ENCODE results near the gene HNF4A.

HNF4A gene

DNA sequence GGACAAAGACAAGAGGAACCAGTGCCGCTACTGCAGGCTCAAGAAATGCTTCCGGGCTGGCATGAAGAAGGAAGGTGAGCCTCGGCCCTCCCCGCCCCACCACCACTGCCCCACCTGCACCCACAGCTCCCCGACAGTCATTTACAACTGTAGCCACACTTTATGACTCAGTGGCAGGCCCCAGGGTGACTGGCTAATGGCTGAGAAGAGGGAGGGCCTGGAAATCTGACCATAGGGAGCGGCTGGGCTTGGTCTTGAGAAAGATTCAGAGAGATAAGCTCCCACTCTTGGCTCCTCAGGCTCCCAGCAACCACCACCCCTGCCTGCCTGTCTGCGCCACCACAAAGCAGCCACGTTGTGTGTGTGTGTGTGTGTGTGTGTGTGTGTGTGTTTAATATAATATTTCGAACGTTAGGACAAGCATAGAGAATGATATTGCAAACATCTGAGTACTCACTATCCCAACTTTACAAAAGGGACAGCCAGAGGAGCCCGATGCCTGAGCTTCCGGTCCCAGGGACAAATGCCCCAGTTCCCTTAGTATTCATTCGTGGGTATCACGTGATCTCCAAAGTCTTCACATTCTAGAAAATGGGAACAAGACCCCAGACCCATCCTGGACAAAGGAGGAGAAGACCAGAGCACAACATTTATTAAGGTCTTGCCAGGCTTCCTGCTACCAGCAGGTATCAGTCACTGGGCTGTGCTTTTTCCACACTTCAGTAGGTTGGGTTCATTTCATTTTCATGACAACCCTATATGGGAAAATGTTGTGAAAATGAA lies 52.1 kb downstream of the HNF4A start:
- Histone ChIP-seq H3K9ac (ENCODE audit: low read length) (no peak overlapping the region), H3K23ac (ENCODE audit: low read length) (no peak overlapping the region), H2AK5ac (ENCODE audit: low read length) (no peak overlapping the region), H3K18ac (ENCODE audit: low read length) (no peak overlapping the region), H3K4me1 (ENCODE audit: control insufficient read depth, low read depth, low read length) (no peaks in the 10 kb centered on the region), H3K36me3 (ENCODE audit: control insufficient read depth, insufficient read depth, low read length) (no peaks in the 10 kb centered on the region), H3K4ac (ENCODE audit: low read depth, low read length) (no peak overlapping the region), H2BK120ac (ENCODE audit: low read depth, low read length) (no peak overlapping the region), H3K27ac (ENCODE audit: low read depth, low read length) (no peak overlapping the region), H3K27me3 (ENCODE audit: insufficient read depth, low read length, poor library complexity) (no peaks in the 10 kb centered on the region), H4K5ac (ENCODE audit: low read length) (no peak overlapping the region), H3K79me1 (ENCODE audit: low read length) (no peaks in the 10 kb centered on the region), H3K4me2 (ENCODE audit: low read length) (no peak overlapping the region), H3K56ac (ENCODE audit: low read length) (no peak overlapping the region), H3K4me3 (ENCODE audit: low read length) (no peak overlapping the region), H2BK5ac (ENCODE audit: low read length) (no peak overlapping the region), H2BK15ac (replicated peaks; ENCODE audit: low read depth) (no peak overlapping the region), H3K79me2 (ENCODE audit: control insufficient read depth, insufficient read depth, low read length) (no peaks in the 10 kb centered on the region), H4K8ac (ENCODE audit: low read depth, low read length) (no peak overlapping the region)
- no CpG with 5 or more reads among the region's 14 CpGs for WGBS (ENCODE audit: extremely low coverage, insufficient coverage, low lambda C conversion rate)
- peak; percentile 55 for DNase-seq

DNA sequence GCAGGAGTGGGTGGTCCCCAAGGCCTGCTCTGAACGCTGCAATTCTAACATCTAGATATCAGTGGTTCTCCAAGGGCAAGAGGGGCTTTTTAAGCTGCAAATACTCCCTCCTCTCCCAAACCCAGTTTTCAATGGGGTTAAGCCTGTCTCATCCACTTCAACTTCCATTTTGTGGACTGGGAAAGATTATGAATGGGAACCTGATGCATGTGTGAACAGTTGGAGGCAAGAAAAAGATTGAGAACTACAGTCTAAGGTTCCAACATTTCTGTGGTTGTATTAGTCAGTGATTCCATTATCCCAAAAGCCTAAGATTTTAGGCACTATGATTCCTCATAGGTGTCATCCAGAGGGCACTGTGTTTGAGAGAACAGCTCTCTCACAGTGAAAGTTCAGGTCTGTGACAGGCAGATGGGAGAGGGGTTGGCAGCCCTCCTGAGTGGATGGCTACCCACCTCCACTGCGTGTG lies 53.7 kb downstream of the HNF4A start:
- H3K4ac ChIP-seq (ENCODE audit: low read depth, low read length), result no peak overlapping the region
- H3K56ac ChIP-seq (ENCODE audit: low read length), result no peak overlapping the region
- no peak overlapping the region for H3K4me2 ChIP-seq (ENCODE audit: low read length)
- DNase-seq, result no peak
- no peaks in the 10 kb centered on the region for H3K79me1 ChIP-seq (ENCODE audit: low read length)
- H2AK5ac ChIP-seq (ENCODE audit: low read length), result no peak overlapping the region
- no peak overlapping the region for H3K9ac ChIP-seq (ENCODE audit: low read length)
- H2BK15ac ChIP-seq (replicated peaks; ENCODE audit: low read depth), result no peak overlapping the region
- H3K79me2 ChIP-seq (ENCODE audit: control insufficient read depth, insufficient read depth, low read length), result no peaks in the 10 kb centered on the region
- no peaks in the 10 kb centered on the region for H3K36me3 ChIP-seq (ENCODE audit: control insufficient read depth, insufficient read depth, low read length)
- no peak overlapping the region for H4K8ac ChIP-seq (ENCODE audit: low read depth, low read length)
- no peak overlapping the region for H3K27ac ChIP-seq (ENCODE audit: low read depth, low read length)
- H3K23ac ChIP-seq (ENCODE audit: low read length), result no peak overlapping the region
- no peaks in the 10 kb centered on the region for H3K27me3 ChIP-seq (ENCODE audit: insufficient read depth, low read length, poor library complexity)
- WGBS (ENCODE audit: extremely low coverage, insufficient coverage, low lambda C conversion rate), result no CpG with 5 or more reads among the region's 2 CpGs
- no peak overlapping the region for H3K4me3 ChIP-seq (ENCODE audit: low read length)
- no peak overlapping the region for H4K5ac ChIP-seq (ENCODE audit: low read length)
- no peak overlapping the region for H2BK120ac ChIP-seq (ENCODE audit: low read depth, low read length)
- H3K4me1 ChIP-seq (ENCODE audit: control insufficient read depth, low read depth, low read length), result no peaks in the 10 kb centered on the region
- H2BK5ac ChIP-seq (ENCODE audit: low read length), result no peak overlapping the region
- no peak overlapping the region for H3K18ac ChIP-seq (ENCODE audit: low read length)

DNA sequence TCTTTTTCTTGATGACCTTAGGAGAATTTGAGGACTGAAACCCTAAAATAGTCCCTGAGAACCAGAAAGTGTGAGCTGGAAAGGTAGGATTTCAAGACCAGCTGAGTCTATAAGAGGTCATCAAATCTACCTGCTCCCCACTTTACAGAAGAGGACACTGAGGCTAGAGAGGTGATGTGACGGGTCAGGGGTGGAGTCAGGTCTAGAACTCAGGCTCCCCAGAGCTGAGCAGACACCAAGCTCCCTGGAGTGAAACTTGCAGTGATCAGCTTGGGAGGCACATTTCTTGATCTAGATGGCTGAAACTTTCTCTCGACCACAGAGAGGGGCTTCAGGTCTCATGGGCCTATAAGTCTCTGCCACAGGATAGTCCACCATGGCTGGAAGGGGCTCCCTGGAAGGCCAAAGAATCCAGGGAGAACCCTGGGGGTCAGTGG lies 55.1 kb downstream of the HNF4A start:
- H3K36me3 ChIP-seq (ENCODE audit: control insufficient read depth, insufficient read depth, low read length), result no peaks in the 10 kb centered on the region
- H3K4me2 ChIP-seq (ENCODE audit: low read length), result no peak overlapping the region
- H2BK15ac ChIP-seq (replicated peaks; ENCODE audit: low read depth), result no peak overlapping the region
- no peak overlapping the region for H3K9ac ChIP-seq (ENCODE audit: low read length)
- H2BK5ac ChIP-seq (ENCODE audit: low read length), result no peak overlapping the region
- H3K4ac ChIP-seq (ENCODE audit: low read depth, low read length), result no peak overlapping the region
- H3K18ac ChIP-seq (ENCODE audit: low read length), result no peak overlapping the region
- H2AK5ac ChIP-seq (ENCODE audit: low read length), result no peak overlapping the region
- no CpG with 5 or more reads among the region's 2 CpGs for WGBS (ENCODE audit: extremely low coverage, insufficient coverage, low lambda C conversion rate)
- H3K23ac ChIP-seq (ENCODE audit: low read length), result no peak overlapping the region
- no peak overlapping the region for H3K56ac ChIP-seq (ENCODE audit: low read length)
- DNase-seq, result no peak
- no peak overlapping the region for H3K27ac ChIP-seq (ENCODE audit: low read depth, low read length)
- H2BK120ac ChIP-seq (ENCODE audit: low read depth, low read length), result no peak overlapping the region
- H3K4me1 ChIP-seq (ENCODE audit: control insufficient read depth, low read depth, low read length), result no peaks in the 10 kb centered on the region
- no peak overlapping the region for H4K8ac ChIP-seq (ENCODE audit: low read depth, low read length)
- H3K27me3 ChIP-seq (ENCODE audit: insufficient read depth, low read length, poor library complexity), result no peaks in the 10 kb centered on the region
- no peak overlapping the region for H3K4me3 ChIP-seq (ENCODE audit: low read length)
- no peaks in the 10 kb centered on the region for H3K79me1 ChIP-seq (ENCODE audit: low read length)
- H4K5ac ChIP-seq (ENCODE audit: low read length), result no peak overlapping the region
- no peaks in the 10 kb centered on the region for H3K79me2 ChIP-seq (ENCODE audit: control insufficient read depth, insufficient read depth, low read length)

DNA sequence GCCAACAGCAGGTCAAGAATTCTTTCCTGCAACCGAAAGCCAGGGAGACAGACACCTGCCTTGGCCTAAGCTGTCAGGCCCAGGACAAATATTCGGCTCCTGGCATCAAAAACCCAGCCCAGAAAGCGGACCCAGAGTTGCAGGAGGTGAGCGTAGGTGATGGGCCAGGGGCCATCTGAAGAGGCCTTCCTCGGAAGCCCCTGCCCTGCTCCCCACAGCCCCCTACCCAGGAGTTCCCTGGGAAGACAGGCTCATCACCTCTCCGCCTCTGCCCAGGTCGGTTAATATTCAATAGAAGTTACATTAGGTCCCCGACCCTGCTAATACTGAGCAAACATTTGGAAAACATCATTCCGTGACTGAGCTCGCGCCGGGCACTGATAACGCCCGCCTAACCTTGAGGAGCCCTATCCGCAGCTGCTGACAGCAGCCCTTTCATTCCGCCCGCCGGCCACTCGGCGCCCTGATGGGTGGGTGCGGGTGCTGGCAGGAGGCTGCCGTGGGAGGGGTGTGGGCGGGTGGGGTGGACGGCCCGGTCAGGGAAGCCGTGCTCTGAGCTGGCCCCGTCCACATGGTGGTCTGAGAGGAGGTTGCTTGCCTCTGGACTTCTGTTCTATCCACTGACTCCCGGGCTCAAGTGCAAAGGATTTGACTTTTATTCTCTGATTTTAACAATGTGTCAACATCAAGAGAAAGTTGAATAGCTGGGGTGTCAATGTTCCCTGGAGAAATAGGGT lies 55.7 kb downstream of the HNF4A start:
- no peaks in the 10 kb centered on the region for H3K36me3 ChIP-seq (ENCODE audit: control insufficient read depth, insufficient read depth, low read length)
- no peak overlapping the region for H4K8ac ChIP-seq (ENCODE audit: low read depth, low read length)
- no peak overlapping the region for H3K56ac ChIP-seq (ENCODE audit: low read length)
- H2BK5ac ChIP-seq (ENCODE audit: low read length), result no peak overlapping the region
- no peak overlapping the region for H3K23ac ChIP-seq (ENCODE audit: low read length)
- WGBS (ENCODE audit: extremely low coverage, insufficient coverage, low lambda C conversion rate), result no CpG with 5 or more reads among the region's 28 CpGs
- no peak overlapping the region for H4K5ac ChIP-seq (ENCODE audit: low read length)
- H3K4me3 ChIP-seq (ENCODE audit: low read length), result no peak overlapping the region
- no peak overlapping the region for H3K27ac ChIP-seq (ENCODE audit: low read depth, low read length)
- H3K4me1 ChIP-seq (ENCODE audit: control insufficient read depth, low read depth, low read length), result no peaks in the 10 kb centered on the region
- no peak overlapping the region for H3K4me2 ChIP-seq (ENCODE audit: low read length)
- H2BK15ac ChIP-seq (replicated peaks; ENCODE audit: low read depth), result no peak overlapping the region
- H3K27me3 ChIP-seq (ENCODE audit: insufficient read depth, low read length, poor library complexity), result no peaks in the 10 kb centered on the region
- H3K79me2 ChIP-seq (ENCODE audit: control insufficient read depth, insufficient read depth, low read length), result no peaks in the 10 kb centered on the region
- H2AK5ac ChIP-seq (ENCODE audit: low read length), result no peak overlapping the region
- no peak overlapping the region for H3K9ac ChIP-seq (ENCODE audit: low read length)
- no peak for DNase-seq
- H3K79me1 ChIP-seq (ENCODE audit: low read length), result no peaks in the 10 kb centered on the region
- no peak overlapping the region for H2BK120ac ChIP-seq (ENCODE audit: low read depth, low read length)
- no peak overlapping the region for H3K4ac ChIP-seq (ENCODE audit: low read depth, low read length)
- H3K18ac ChIP-seq (ENCODE audit: low read length), result no peak overlapping the region

DNA sequence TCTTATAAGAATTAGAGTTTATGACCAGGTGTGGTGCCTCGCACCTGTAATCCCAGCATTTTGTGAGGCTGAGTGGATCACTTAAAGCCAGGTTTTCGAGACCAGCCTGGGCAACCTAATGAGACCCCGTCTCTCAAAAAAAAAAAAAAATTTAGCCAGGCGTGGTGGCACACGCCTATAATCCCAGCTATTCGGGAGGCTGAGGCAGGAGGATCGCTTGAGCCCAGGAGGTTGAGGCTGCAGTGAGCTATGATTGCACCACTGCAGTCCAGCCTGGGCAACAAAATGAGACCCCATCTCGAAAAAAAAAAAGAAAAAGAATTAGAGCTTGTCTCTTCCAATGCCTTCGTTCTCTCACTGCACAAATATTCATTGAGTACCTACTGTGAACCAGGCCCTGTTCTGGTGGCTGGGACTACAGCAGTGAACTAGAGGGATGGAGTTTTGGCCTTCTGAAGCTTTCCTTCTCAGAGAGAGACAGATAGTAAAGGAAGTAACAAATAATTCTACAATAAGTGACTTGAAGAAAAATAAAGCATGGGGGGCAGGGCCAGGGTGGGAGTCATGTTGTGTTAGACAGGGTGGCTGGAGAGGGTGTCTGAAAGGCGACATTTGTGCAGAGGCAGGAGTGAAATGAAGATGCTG lies 56.4 kb downstream of the HNF4A start:
- Histone ChIP-seq H3K79me2 (ENCODE audit: control insufficient read depth, insufficient read depth, low read length) (no peaks in the 10 kb centered on the region), H3K4me1 (ENCODE audit: control insufficient read depth, low read depth, low read length) (no peaks in the 10 kb centered on the region), H2AK5ac (ENCODE audit: low read length) (no peak overlapping the region), H3K27me3 (ENCODE audit: insufficient read depth, low read length, poor library complexity) (no peaks in the 10 kb centered on the region), H3K18ac (ENCODE audit: low read length) (no peak overlapping the region), H3K56ac (ENCODE audit: low read length) (no peak overlapping the region), H2BK120ac (ENCODE audit: low read depth, low read length) (no peak overlapping the region), H4K8ac (ENCODE audit: low read depth, low read length) (no peak overlapping the region), H4K5ac (ENCODE audit: low read length) (no peak overlapping the region), H2BK15ac (replicated peaks; ENCODE audit: low read depth) (no peak overlapping the region), H3K27ac (ENCODE audit: low read depth, low read length) (no peak overlapping the region), H3K79me1 (ENCODE audit: low read length) (no peaks in the 10 kb centered on the region), H3K4me2 (ENCODE audit: low read length) (no peak overlapping the region), H3K9ac (ENCODE audit: low read length) (no peak overlapping the region), H3K4me3 (ENCODE audit: low read length) (no peak overlapping the region), H3K4ac (ENCODE audit: low read depth, low read length) (no peak overlapping the region), H3K36me3 (ENCODE audit: control insufficient read depth, insufficient read depth, low read length) (no peaks in the 10 kb centered on the region), H2BK5ac (ENCODE audit: low read length) (no peak overlapping the region), H3K23ac (ENCODE audit: low read length) (no peak overlapping the region)
- DNase-seq, result no peak
- no CpG with 5 or more reads among the region's 10 CpGs for WGBS (ENCODE audit: extremely low coverage, insufficient coverage, low lambda C conversion rate)
